Erythroblast (primary cell): Measurements from ENCODE around the gene BBLN.

Source experiments
- GATA1 ChIP-seq: IDR thresholded peaks from 2 replicates; pipeline ENCODE4 v1.6.1; 2011; ENCODE audit warnings: low read depth, mild to moderate bottlenecking, control low read depth, low read length, moderate library complexity
- POLR2A ChIP-seq: IDR thresholded peaks from 2 replicates; pipeline ENCODE4 v1.6.1; 2011; ENCODE audit warnings: mild to moderate bottlenecking, low read length

- TF ChIP-seq POLR2A (no peak), GATA1 (no peak)
Observed at GRCh38 chr9:128206484-128206883, 46.4 kb downstream of the BBLN start.
